ENCODE measurements around the gene BTNL9.
"Not testable (repeated sequence)": the region's sequence is repeated elsewhere in the genome, so short reads cannot be mapped to it uniquely, and the experiment has no call there.

BTNL9 gene

DNA sequence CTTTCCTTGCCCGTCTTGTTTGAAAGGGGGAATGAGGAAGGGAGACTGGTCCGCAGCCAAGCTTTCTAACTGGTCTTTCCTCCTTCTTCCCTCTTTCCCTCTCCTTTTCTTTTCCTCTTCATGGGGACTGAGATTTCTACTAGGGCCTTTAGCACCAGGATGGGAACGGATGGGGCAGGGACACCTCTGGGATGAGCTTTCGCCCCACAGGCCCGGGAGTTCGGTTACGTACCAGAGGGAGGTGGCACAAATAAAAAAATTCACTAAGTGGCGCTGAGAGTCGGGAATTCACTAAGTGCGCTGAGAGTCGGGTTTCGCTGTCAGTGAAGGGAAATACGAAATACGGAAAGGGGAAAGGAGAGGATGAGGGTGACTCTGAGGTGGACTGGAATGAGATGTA, 21.6 kb downstream of the BTNL9 start:
- no peak for DNase-seq (ENCODE audit: low read depth)

DNA sequence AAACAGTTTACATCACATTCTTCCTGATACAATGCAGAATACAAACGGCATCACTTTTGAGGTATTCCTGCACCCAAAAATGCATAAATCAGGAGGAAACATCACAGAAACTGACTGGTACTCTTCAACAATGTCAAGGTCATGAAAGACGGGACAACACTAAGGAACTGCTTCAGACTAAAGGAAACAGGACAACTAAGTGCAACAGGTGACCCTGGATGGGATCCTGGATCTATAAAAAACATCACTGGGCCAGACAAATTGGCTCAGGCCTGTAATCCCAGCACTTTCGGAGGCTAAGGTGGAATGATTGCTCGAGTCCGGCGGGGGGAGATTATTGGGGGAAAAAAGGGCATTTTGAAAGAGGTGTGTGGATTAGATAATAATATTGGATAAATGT, 22.6 kb downstream of the BTNL9 start:
- DNase-seq (ENCODE audit: low read depth): no peak

DNA sequence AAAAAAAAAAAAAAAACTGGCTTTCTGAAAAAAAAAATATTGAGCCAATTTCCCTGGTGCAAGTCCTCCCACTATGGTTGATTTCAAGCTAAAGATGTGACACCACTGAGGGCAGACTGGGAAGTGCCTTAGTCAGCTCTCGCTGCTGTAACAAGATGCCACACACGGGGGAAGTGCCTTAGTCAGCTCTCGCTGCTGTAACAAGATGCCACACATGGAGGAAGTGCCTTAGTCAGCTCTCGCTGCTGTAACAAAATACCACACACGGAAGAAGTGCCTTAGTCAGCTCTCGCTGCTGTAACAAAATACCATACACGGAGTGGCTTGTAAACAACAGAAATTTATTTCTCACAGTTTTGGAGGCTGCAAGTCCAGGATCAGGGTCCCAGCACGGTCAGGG, 23.4 kb downstream of the BTNL9 start:
- no peak for DNase-seq (ENCODE audit: low read depth)

DNA sequence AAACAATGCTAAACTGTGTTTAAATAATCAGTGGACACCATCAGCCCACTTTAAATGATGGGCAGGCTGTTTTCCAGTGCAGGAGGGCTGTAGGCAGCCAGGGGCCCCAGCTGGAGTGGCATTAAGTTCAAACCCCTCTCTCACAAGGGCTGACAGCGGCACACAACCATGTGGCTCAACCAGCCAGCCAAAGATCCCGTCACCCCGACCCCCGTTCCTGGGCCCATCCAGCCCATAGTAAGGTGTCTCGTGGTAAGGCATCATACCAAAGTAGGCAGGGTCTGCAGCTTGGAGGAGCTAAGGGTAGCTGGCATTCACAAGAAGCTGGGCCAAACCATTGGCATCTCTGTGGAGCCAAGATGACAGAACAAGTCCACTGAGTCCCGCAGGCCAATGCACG, 24.9 kb downstream of the BTNL9 start:
- no peak for DNase-seq (ENCODE audit: low read depth)

DNA sequence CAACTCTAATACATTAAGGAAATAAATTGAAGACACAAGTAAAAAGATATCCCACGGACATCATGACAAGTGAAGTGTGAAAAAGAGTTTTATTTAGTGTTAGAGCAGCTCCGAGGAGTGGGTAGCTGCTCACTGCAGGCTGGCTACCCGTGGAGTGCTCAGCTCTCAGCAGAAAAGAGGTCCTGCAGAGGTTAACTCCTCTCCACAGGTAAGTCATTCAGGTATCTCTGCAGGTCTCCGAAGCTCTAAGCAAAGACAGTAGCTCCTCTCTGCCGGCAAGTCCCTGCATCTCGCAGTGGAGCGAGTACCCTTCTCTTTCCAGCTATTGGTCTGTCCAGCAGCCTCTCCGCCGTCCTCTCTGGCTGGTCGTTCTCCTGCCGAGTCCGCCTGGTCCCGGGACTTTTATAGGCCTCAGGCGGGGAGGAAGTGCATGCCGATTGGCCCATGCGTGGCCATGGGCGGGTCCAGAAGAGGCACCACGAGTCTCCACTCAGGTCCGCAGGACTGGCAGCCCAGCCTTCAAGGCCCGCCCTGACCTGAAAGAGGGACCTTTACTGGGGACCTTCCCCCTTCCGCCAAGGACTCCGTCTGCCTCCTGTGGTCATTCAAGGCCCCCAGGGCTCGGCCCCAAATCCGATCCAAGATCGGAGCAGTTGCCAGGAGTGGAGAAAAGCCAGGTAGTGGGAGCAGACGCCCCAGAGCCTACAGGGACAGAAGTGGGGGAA, 29.9 kb downstream of the BTNL9 start:
- DNase-seq (ENCODE audit: low read depth): no peak

DNA sequence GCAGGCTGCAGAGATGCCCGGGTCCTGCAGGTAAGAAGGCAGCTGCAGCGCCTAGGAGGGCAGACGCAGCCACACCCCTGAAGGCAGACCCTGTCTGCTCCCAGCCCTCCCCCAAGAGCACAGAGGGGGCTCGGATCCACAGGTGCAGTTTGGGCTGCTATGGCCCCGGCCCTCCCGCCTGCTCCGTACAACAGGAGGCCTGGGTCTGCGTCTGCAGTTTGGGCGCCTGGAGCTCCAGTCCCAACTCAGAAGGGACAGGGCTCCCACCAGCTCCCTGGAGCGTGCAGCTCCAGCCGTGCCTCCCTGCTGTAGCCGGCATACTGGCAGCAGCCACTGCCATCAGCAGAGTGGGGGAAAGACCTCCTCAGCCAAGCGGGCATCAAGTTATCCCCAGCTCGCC, 30.5 kb downstream of the BTNL9 start:
- no peak for DNase-seq (ENCODE audit: low read depth)

DNA sequence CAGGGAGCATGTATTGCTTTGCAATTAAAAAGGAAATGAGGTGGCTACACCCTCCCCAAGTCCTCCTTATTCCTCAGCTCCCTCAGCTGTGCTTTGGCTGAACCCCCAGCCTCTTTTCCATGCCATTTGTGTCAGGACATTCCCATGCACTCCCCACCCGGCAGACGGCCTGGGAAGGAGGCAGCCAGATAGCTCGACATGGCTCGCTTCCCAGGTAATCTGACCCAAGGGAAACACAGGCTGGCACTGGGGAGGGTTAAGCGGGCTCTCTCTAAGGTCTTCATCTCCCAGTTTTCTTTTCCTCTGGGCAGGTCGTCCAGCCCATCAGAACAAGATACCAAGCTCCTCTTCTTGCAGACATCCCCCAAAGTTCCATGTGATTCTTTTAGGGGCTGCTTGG, 31.2 kb downstream of the BTNL9 start:
- DNase-seq (ENCODE audit: low read depth): no peak

DNA sequence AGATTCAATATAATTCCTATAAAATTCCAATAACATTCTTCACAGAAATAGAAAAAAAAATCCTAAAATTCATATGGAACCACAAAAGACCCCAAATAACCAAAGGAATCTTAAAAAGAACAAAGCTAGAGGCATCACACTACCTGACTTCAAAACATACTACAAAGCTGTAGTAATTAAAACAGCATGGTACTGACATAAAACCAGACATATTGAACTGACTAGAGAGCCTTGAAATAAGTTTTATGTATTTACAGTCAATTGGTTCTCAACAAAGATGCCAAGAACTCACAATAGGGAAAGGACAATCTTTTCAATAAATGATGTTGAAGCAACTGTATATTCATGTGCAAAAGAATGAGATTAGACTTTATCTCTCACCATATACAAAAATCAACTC, 36.9 kb downstream of the BTNL9 start:
- no peak for DNase-seq (ENCODE audit: low read depth)

DNA sequence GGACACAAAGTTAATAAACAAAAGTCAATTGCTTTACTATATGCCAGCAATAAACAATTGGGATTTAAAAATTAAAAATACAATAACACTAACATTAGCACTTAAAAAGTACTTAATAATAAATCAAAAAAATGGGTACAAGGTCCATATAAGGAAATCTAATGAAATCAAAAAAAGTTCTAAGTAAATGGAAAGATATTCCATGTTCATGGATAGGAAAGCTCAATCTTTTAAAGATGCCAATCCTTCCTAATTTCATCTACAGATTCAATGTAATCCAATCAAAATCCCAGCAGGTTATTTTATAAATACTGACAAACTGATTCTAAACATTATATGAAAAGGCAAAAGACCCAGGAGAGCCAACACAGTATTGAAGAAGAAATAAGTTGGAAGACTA, 41.9 kb downstream of the BTNL9 start:
- no peak for DNase-seq (ENCODE audit: low read depth)

DNA sequence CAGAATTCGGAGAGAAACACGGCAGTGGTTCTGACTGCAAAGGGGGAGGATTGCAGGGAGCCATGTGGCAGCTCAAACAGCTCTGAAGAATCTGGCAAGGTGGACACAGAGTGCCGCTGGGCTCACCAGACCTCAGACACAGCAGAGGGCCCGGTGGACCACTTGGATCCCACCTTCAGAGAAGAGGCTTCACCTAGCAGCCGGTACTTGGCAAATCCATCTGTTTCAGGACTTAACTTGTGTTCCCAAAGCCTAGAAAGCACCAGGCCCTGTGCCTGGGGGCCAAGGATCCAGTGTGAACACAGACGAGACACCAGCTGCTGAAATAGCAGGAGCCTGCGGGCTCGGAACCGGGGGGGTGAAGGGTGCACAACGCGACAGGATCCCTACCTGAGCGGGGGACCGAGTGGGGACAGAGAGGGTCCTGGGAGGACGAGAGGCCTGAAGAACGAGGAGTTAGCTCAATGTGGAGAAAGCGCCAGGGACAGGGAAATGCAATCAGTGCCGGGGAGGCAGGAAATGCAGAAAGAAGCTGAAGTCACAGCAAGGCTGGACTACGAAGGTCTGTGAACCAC, 44.6 kb downstream of the BTNL9 start:
- no peak for DNase-seq (ENCODE audit: low read depth)

DNA sequence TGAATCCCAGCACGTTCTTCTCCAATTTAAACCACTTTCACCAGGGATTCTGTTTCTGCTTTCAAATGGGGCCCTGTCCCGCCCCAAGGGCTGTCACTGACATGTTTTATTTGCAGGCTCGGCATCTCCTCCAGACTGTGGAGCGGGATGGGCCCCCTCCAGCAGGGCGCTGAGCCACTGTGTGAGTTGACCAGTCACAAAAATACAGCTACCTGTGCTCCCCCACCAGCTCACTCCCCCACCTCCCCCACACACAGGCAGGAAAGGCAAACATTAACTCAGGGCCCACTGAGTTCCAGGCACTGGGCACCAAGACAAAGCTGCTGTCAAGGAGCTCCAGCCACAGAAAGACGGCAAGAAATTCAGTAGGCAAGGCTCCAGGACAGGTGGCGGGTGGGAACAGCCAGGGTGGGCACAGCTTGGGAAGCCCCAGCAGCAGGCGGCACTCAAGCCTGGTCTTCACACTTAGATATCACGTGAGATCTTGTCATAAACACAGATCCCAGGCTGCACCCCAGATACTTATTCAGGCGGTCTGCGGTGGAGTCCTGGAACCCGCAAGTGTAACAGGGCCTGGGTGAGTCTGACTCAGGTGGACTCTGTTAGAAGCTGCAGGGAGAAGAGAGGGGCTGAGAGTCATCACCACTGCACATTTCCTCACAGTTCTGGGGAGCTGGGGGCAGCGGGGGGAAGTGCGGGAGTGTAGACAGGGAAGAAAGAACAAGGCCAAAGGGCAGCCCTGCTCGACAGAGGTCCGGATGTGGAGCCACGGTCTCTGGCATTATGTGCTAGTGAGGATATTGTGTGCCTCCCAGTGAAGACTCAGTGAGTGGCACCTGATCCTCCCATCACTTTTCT, 46.2 kb downstream of the BTNL9 start:
- no peak for DNase-seq (ENCODE audit: low read depth)

DNA sequence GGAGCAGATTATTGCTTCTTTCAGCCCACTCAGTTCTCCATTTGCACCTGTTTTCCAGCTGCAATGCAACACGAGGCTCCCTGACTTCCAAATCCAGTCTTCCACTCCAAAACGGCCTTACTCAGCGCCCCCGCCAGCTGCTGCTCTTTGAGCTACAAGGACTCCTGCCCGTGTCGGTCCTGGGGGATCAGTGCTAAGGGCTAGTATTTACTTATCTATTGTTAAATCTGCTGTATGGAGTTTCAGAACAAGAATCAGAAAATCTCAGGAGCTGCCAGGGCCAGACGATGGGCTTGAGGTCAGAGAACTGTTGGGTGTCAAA, 46.8 kb downstream of the BTNL9 start:
- no peak for DNase-seq (ENCODE audit: low read depth)

DNA sequence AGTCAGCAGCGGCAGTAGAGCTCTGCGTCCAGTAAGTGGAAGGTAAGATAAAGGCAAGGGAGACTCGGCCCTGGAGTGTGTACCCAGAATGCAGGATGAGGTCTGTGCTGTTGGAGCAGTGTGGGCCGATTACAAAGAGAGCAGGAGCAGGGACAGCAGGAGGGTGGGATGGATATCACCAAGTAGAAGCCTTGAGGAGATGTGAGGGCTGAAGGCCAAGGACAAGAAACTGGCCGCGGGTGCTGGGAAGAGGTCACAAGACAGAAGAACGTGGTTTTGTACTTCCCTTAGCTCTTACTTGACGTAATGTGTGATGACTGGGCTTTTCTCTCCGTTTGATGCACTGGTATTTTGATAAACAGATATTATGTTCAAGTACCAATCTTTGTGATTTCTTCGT, 47.2 kb downstream of the BTNL9 start:
- DNase-seq (ENCODE audit: low read depth): no peak

DNA sequence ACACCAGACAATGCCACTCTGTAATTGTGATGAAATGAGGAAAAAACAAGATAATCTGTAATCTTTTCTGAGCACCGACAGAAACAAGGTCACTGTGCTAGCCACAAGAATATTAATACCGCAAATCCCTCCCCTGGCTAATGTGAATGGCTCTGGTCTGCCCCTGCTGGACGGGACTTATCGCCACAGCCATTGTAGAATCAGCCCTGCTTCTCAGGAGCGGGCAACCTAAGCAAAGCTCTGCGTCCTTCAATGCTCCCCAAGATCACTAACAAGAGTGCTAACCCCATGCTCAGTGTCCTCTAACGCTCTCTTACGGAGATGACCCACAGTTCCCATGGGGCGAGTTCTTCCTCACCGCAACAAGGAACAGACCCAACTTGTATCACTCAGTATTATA, 48.2 kb downstream of the BTNL9 start:
- no peak for DNase-seq (ENCODE audit: low read depth)

DNA sequence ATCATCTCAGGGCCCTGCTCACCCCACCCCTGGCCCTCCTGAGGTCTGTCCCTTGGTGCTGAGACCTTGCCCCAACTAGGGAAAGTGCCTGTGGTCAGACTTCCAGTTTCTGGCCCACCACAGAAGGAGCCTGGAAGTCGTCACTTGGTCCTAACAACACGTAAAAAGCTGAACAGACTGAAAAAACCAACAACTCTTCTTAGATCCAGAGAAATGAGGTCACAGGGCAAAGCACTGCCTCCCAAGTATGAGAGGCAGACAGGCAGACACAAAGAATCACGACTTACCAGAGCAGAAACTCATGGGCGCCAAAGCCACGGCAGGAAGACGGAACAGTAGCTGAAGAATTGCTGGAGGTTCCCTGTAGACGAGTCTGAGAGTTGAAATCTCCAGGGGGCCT, 52.4 kb downstream of the BTNL9 start:
- DNase-seq (ENCODE audit: low read depth): no peak

DNA sequence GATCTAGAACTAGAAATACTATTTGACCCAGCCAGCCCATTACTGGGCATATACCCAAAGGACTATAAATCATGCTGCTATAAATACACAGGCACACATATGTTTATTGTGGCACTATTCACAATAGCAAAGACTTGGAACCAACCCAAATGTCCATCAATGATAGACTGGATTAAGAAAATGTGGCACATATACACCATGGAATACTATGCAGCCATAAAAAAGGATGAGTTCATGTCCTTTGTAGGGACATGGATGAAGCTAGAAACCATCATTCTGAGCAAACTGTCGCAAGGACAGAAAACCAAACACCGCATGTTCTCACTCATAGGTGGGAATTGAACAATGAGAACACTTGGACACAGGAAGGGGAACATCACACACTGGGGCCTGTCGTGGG, 55.1 kb downstream of the BTNL9 start:
- not testable (repeated sequence) for DNase-seq (ENCODE audit: low read depth)

DNA sequence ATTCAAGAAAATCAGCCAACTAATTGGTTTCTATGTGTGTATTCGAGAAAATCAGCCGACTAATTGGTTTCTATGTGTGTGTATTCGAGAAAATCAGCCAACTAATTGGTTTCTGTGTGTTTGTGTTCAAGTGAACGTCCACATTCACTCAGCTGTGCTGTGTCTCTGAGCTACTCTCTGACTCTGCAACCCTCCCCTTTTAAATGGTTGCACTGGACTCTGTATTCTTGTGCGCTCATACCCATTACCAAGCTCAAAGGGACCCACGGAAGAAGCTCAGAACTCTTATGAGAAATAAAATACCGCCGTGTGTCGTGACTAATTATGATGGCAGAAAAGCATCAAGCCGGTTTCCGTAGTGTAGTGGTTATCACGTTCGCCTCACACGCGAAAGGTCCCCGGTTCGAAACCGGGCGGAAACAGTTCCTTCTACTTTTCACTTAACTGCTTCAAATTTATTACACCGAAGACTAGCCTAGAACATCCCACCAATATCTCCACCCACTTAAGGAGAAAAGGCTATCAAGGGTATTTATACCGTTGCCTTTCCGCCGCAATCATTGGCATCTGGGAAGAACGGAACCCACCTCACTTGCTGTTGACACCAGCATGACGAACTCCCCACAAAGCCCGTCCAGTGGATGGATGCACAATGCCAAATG, 56.8 kb downstream of the BTNL9 start:
- not testable (repeated sequence) for DNase-seq (ENCODE audit: low read depth)

DNA sequence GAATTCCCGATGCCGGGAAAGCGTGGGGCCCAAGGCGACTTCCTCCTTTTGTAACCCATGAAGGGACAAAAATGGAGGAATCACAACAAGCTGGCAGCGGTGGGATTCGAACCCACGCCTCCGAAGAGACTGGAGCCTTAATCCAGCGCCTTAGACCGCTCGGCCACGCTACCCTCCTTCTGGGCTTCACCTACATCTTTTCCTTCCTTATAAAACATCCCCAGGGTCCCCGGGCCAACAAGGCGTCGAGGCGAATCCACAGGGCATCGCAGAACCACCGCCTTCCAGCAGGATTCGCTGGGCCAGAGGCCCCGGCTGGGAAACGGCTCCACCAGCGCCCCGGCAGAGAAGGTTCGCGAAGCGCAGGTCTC, 57.3 kb downstream of the BTNL9 start:
- DNase-seq (ENCODE audit: low read depth): not testable (repeated sequence)

DNA sequence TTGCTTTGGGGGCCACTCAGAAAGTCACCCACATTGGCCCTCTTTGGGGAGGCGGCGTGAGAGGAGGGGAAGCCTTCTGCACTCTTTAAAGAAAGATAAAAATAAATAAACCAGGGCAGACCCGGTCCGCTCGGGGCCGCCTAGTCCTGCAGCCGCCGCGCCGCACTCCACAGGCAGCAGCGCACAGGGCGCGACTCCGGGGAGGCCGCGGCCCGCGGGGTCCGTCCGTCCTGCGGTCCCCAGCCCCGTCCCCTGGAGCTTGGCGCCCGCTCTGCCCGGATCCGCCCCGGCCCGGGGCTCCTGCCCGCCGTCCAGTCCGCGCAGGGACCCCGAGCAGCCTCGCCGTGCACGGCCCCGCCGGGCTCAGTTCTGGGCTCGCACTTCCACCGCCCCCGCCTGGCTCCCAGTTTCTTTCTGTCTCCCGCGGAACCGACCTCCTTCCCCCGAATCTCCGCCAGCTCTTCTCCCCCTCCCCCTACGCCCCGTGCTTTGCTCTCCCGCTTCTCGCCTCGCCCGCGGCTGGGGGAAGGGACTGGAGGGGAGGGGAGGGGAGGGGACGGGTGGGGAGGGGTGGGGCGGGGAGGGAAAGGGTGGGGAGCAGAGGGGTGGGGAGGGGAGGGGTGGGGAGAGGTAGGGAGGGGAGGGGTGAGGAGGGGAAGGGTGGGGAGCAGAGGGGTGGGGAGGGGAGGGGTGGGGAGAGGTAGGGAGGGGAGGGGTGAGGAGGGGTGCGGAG, 57.9 kb downstream of the BTNL9 start:
- not testable (repeated sequence) for DNase-seq (ENCODE audit: low read depth)

DNA sequence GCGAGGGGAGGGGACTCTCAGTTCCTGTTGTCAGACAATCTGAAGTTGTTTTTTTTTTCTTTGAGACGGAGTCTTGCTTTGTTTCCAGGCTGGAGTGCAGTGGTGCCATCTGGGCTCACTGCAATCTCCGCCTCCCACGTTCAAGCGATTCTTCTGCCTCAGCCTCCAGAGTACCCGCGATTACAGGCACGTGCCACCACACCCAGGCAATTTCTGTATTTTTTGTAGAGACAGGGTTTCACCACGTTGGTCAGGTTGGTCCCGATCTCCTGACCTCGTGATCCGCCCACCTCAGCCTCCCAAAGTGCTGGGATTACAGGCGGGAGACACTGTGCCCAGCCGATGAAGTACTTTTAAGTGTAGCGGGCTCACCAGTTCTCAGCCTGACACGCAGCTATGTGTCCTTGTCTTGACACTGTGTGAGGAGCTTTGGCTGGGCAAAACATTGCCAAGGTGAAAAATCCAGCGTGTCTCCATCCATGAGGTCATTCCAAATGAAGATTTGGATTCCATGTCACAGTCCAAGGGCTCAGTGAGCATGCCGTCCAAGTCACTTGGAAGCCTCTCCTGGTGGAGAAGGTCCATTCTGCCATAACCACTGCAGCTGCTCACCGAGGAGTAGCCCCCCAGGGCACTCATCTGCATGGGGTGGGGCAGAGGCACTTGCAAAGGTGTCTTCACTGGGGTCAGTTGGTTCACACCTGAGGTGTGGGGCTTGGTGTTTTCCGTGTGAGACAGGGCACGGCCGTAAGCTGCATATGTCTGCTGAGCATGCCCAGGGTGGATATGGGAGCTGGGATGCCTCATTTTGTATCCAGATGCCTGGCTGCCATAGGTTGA, 58.9 kb downstream of the BTNL9 start:
- DNase-seq (ENCODE audit: low read depth): no peak

DNA sequence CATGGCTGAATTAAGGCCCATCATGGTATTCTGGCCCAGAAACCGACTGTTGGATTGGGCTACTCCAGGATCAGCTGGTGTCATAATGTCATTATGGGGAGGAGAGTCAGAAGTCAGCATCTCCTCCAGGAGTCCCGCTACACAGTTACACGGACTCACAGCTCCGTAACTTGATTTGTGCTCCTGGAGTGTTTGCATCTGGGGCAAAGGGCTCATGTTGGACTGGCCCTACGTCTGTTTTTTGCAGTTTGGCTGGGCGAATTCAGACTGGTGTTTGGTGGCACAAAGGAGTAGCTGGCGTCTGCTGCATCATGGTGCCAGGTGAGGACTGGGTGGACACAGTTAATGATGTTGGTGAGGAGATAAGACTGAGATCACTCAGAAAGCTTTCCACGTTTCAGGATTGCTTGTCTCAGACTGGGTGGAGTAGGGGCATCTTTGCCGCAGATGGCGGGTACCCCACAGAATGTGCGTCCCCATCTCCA, 59.6 kb downstream of the BTNL9 start:
- no peak for DNase-seq (ENCODE audit: low read depth)
